ENCODE data around the gene SNX27.

GRCh38 chr1:151705753-151706463 lies 94.1 kb downstream of the SNX27 start:
- TF ChIP-seq, protein P1, sequence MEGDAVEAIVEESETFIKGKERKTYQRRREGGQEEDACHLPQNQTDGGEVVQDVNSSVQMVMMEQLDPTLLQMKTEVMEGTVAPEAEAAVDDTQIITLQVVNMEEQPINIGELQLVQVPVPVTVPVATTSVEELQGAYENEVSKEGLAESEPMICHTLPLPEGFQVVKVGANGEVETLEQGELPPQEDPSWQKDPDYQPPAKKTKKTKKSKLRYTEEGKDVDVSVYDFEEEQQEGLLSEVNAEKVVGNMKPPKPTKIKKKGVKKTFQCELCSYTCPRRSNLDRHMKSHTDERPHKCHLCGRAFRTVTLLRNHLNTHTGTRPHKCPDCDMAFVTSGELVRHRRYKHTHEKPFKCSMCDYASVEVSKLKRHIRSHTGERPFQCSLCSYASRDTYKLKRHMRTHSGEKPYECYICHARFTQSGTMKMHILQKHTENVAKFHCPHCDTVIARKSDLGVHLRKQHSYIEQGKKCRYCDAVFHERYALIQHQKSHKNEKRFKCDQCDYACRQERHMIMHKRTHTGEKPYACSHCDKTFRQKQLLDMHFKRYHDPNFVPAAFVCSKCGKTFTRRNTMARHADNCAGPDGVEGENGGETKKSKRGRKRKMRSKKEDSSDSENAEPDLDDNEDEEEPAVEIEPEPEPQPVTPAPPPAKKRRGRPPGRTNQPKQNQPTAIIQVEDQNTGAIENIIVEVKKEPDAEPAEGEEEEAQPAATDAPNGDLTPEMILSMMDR (IDR thresholded peaks at IDR 0.05) = no peak
- no peak for TF ChIP-seq POLR2A (IDR thresholded peaks at IDR 0.05)
- TF ChIP-seq POLR2AphosphoS5 (IDR thresholded peaks at IDR 0.05) = no peak
